ENCODE results near the gene TAGLN. TPM values are rescaled to one million over a fixed set of nuclear protein-coding genes. Genes with fewer than 3 reads are reported as not detected.

TAGLN gene
- total RNA-seq, 1 experiment from 2014 or later = 71.5 TPM

DNA sequence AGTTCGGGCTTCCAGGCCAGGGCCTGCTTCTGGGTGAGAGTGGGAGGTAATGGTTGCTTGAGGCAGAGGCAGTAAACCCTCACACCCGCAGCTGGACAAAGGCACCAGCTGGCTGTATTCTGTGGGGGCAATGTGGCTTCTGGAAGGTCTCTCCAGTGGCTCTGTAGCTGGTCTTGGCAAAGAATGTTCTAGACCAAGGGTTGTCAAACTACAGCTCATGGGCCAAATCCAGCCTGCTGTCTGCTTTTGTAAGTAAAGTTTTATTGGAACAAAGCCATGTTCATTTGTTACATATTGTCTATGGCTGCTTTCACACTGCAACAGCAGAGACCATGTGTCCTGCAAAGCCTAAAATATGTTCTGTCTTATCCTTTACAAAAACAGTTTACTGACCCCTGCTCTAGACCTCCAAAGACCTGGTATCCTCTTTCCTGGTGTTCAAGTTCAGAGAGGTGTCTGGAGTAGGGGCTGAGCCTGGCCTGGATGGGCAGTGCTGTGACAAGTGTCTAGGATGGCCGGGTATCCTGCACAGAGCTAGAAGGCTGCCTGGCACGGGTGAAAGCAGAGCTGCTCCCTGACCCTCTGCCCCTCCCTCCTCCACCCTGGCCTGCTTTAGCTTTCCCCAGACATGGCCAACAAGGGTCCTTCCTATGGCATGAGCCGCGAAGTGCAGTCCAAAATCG is 3.4 kb downstream of the TAGLN start (continued):
- no peak for TF ChIP-seq ZNF425 (CRISPR knock-in tag; conservative IDR thresholded peaks at IDR 0.05)
- TF ChIP-seq ESRRA (CRISPR knock-in tag; IDR thresholded peaks at IDR 0.05; ENCODE audit: borderline replicate concordance) = no peak
- TF ChIP-seq, protein P1, sequence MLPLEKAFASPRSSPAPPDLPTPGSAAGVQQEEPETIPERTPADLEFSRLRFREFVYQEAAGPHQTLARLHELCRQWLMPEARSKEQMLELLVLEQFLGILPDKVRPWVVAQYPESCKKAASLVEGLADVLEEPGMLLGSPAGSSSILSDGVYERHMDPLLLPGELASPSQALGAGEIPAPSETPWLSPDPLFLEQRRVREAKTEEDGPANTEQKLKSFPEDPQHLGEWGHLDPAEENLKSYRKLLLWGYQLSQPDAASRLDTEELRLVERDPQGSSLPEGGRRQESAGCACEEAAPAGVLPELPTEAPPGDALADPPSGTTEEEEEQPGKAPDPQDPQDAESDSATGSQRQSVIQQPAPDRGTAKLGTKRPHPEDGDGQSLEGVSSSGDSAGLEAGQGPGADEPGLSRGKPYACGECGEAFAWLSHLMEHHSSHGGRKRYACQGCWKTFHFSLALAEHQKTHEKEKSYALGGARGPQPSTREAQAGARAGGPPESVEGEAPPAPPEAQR (CRISPR knock-in tag; IDR thresholded peaks at IDR 0.05) = no peak
- TF ChIP-seq CREB1 (CRISPR knock-in tag; IDR thresholded peaks at IDR 0.05) = no peak
- no peak for TF ChIP-seq NFE2L1 (CRISPR knock-in tag; IDR thresholded peaks at IDR 0.05)
- no peak for TF ChIP-seq CREM (CRISPR knock-in tag; IDR thresholded peaks at IDR 0.05)
- no peak for TF ChIP-seq OVOL2 (CRISPR knock-in tag; IDR thresholded peaks at IDR 0.05; ENCODE audit: borderline replicate concordance)
- no peak for TF ChIP-seq TEAD4 (CRISPR knock-in tag; IDR thresholded peaks at IDR 0.05)
- no peak for TF ChIP-seq SOX15 (CRISPR knock-in tag; IDR thresholded peaks at IDR 0.05)
- TF ChIP-seq, protein P2, sequence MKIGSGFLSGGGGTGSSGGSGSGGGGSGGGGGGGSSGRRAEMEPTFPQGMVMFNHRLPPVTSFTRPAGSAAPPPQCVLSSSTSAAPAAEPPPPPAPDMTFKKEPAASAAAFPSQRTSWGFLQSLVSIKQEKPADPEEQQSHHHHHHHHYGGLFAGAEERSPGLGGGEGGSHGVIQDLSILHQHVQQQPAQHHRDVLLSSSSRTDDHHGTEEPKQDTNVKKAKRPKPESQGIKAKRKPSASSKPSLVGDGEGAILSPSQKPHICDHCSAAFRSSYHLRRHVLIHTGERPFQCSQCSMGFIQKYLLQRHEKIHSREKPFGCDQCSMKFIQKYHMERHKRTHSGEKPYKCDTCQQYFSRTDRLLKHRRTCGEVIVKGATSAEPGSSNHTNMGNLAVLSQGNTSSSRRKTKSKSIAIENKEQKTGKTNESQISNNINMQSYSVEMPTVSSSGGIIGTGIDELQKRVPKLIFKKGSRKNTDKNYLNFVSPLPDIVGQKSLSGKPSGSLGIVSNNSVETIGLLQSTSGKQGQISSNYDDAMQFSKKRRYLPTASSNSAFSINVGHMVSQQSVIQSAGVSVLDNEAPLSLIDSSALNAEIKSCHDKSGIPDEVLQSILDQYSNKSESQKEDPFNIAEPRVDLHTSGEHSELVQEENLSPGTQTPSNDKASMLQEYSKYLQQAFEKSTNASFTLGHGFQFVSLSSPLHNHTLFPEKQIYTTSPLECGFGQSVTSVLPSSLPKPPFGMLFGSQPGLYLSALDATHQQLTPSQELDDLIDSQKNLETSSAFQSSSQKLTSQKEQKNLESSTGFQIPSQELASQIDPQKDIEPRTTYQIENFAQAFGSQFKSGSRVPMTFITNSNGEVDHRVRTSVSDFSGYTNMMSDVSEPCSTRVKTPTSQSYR (CRISPR knock-in tag; IDR thresholded peaks at IDR 0.05) = no peak
- TF ChIP-seq, protein P3, sequence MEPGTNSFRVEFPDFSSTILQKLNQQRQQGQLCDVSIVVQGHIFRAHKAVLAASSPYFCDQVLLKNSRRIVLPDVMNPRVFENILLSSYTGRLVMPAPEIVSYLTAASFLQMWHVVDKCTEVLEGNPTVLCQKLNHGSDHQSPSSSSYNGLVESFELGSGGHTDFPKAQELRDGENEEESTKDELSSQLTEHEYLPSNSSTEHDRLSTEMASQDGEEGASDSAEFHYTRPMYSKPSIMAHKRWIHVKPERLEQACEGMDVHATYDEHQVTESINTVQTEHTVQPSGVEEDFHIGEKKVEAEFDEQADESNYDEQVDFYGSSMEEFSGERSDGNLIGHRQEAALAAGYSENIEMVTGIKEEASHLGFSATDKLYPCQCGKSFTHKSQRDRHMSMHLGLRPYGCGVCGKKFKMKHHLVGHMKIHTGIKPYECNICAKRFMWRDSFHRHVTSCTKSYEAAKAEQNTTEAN (CRISPR knock-in tag; IDR thresholded peaks at IDR 0.05) = no peak
- TF ChIP-seq FOXP4 (CRISPR knock-in tag; IDR thresholded peaks at IDR 0.05) = no peak
- no peak for TF ChIP-seq ARID4B (CRISPR knock-in tag; IDR thresholded peaks at IDR 0.05; ENCODE audit: borderline replicate concordance)

Data from WTC11 (cell line).